ENCODE measurements around the gene FGF22.
A peak's percentile ranks its signal among the peaks of the same experiment; 100 is the strongest.

FGF22 gene

GRCh38 chr19:681029-682019, 41.6 kb downstream of the FGF22 start:
- peak; percentile 97 for DNase-seq

- DNase-seq, result no peak
These were observed 43.1 kb downstream of the FGF22 start for GRCh38 chr19:682678-683320.

GRCh38 chr19:685454-685931, 45.8 kb downstream of the FGF22 start:
- DNase-seq, result no peak

- DNase-seq, result no peak
These were observed 47.1 kb downstream of the FGF22 start for GRCh38 chr19:686589-687297.

- no peak for DNase-seq
These were observed 48.0 kb downstream of the FGF22 start for GRCh38 chr19:687569-688166.

GRCh38 chr19:688214-688613, 48.5 kb downstream of the FGF22 start:
- DNase-seq, result no peak

- no peak for DNase-seq
These were observed 49.3 kb downstream of the FGF22 start for GRCh38 chr19:688992-689391.

GRCh38 chr19:690203-690602, 50.5 kb downstream of the FGF22 start:
- DNase-seq, result no peak
